GM21786 (cell line): ENCODE results near the gene OXT.
"Not testable (repeated sequence)": the region's sequence is repeated elsewhere in the genome, so short reads cannot be mapped to it uniquely, and the experiment has no call there.

Experiments
- ATAC-seq: cut with Tn5 transposase; IDR thresholded peaks from one replicate; pipeline ENCODE4 v1.9.1; 2021; ENCODE audit not compliant: unreplicated experiment

The OXT gene

DNA sequence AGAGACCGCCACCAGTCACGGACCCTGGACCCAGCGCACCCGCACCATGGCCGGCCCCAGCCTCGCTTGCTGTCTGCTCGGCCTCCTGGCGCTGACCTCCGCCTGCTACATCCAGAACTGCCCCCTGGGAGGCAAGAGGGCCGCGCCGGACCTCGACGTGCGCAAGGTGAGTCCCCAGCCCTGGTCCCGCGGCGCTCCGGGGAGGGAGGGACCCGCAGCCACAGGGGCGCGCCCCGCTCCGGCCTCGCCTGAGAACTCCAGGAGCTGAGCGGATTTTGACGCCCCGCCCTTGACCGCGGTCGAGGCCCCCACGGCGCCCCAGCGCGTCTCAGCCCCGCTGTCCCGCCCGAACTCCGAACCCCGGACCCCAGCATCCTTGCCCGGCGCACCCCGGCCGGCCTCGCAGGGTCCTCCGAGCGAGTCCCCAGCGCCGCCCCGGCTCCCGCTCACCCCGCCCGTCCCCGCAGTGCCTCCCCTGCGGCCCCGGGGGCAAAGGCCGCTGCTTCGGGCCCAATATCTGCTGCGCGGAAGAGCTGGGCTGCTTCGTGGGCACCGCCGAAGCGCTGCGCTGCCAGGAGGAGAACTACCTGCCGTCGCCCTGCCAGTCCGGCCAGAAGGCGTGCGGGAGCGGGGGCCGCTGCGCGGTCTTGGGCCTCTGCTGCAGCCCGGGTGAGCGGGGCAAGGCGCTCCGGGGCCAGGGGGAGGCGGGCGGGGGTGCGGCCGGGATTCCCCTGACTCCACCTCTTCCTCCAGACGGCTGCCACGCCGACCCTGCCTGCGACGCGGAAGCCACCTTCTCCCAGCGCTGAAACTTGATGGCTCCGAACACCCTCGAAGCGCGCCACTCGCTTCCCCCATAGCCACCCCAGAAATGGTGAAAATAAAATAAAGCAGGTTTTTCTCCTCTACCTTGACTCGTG is at the start of gene OXT:
TSS of gene OXT (plus strand) at position 11 of the 920 bp plus-strand sequence. CDS start at position 47, 36 bp downstream.
- no peak for ATAC-seq

DNA sequence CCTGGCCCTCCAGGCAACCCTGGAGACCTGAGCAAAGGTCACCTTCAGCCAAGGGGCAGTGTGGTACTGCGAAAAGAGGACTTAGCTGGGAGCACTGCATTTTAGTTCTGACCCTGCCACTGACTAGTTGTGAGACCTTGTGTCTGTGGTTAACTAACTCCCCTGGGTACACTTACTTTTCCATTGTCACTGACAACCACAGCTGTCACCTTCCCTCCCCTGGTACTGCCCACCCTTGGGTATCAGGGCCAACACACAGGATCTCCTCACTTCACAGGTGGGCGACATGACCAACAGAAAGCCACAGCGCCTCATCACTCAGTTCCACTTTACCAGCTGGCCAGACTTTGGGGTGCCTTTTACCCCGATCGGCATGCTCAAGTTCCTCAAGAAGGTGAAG is 49.6 kb upstream of the OXT start:
- ATAC-seq, result no peak

DNA sequence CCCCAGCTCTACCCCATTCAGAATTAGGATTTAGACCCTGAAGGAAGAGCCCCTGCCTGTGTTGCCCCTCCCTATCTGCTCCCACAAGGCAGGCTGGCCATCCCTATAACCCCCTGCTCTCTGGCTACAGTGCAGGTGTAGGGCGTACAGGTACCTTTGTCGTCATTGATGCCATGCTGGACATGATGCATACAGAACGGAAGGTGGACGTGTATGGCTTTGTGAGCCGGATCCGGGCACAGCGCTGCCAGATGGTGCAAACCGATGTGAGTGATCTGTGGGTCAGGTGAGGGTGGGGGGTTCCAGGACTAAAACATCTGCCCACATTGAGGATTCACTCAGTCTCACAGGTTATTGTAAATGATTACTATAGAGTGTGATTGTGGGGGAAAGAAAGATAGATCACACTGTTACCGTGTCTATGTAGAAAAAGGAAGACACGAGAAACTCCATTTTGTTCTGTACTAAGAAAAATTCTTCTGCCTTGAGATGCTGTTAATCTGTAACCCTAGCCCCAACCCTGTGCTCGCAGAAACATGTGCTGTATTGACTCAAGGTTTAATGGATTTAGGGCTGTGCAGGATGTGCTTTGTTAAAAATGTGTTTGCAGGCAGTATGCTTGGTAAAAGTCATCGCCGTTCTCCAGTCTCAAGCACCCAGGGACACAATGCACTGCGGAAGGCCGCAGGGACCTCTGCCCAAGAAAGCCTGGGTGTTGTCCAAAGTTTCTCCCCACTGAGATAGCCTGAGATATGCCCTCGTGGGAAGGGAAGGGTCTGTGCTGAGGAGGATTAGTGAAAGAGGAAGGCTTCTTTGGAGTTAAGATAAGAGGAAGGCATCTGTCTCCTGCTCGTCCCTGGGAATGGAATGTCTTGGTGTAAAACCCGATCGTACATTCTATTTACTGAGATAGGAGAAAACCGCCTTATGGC is 48.6 kb upstream of the OXT start:
- not testable (repeated sequence) for ATAC-seq

DNA sequence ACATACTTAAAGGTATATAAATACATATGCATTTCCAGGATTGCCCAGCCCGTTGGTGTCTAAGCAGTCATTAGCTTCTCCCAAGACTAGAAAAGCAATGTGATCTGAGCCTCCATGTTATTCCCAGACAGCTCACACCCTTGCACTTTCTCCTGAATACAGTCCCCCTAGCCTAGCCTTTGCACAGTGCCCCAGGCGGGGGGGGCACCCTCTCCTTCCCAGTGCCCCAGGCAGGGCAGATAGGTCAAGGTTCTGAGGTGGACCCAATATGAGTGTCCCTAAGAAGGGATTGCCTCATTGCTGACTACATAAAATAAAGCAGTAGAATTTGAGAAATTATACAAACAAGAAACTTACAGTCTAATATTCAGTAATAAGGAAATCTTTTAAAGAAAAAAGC is 43.4 kb upstream of the OXT start:
- ATAC-seq, result no peak

DNA sequence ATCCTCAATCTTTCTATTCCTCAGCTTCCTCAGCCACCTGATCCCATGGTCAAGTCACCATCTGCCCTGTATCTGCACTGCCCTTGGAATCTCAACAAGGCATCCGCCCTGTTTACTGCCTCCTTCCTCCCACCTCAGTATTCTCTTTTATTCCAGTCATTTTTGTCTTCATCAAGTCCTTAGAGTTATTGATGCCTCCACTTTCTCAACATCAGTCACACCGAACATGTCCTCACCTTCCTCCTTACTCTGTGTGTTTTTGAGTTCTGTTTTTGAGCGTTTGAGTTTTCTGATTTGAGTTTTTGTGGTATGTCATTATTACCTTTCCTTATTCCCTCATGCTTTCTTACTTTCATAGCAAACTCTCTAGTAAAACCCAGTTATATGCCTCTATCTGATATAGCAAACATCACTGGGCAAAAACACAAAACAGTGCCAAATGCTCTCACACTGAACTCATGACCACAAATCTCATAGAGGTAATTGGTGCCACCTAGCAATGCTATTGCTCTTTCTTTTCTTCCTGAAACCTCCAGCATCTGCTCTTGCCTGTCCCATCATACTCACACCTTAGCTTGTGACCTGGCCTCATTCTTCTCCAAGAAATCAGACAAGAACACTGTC is 39.8 kb upstream of the OXT start:
- no peak for ATAC-seq

DNA sequence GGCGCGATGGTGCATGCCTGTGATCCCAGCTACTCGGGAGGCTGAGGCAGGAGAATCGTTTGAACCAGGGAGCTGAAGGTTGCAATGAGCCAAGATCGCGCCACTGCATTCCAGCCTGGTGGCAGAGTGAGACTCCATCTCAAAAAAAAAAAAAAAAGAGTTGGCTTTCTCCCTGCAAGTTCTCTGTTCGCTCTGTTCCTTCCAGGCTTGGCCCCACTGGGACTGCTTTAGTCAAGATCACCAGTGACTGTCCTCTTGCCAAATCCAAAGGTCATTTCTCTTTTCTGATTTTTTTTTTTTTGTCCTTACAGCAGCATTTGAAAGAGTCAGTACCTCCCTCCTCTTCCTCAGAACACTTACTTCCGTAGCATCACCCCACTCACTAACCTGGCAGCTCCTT is 38.8 kb upstream of the OXT start:
- ATAC-seq, result no peak

DNA sequence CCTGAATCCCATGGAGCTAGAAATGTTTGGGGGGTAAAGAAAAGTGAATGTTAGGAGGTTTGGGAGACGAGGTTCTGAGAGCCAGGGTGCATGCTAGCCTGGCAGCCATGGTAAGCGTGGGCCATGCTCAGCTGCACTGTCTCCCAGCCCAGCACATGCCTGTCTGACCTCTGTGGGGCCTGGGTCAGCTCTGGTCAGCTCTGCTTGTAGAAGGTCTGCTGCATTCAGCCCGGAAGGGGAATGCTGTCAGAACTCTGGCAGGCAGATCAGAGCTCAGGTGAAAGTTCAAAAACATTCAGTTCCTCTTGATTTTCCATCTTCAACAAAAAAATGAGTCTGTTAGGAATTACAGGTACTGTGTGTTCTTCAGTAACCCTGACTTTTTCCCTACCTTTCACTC is 33.8 kb upstream of the OXT start:
- ATAC-seq, result no peak

DNA sequence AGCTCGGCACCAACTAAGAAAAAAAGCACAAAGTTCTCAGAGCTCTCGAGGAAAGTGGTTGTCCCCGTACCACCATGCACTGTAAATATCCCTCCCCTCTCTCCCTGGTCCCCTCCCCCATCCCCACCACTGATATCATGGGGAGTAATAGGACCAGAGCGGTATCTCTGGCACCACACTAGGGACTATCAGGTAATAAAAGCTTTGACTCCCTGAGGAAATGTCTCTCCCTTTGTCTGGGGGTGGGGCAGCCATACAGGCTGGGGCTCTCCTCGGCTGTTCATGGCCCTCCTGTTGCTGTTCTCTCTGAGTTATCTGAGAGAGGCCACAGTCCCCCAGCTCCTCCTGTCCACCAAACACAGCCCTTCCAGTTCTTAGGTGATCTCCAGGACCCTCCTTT is 33.0 kb upstream of the OXT start:
- ATAC-seq, result no peak

DNA sequence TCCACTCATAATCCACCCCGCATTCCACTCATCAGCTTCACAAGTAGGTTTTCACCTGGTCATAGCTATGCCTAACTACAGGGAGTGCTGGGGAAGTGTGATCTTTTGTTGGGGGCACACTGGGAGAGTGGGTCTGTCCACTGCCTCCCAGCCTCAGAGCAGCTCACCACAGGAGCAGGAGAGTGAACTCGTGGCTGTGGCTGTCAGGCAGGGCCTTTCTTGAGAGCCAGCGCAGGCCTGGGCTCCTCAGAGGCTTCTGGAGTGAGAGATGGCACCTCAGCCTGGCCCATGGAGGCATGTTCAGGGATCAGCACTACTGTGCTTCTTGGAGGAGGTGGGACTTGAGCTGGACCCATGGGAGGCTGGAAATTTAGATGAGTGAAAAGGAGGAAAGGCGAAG is 32.0 kb upstream of the OXT start:
- ATAC-seq, result no peak

DNA sequence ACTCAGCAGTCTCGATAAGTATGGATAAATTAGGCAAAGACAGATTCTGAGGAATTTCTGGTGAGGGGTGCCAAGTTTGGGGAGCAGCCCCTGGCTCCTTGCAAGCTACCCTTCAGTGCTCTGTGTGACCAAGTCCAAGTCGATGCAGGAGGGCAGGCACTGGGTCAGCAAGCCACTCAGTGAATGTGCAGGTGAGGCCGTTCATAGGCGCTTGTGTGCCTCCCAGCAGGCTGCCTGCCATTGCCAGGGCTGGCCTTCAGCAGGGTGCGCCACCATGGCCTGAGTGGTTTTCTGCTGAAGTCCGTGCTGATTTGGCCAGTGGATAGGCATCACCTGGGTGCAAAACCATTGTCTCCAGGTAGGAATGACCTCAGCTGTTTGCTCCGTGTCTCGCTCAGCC is 31.3 kb upstream of the OXT start:
- no peak for ATAC-seq

DNA sequence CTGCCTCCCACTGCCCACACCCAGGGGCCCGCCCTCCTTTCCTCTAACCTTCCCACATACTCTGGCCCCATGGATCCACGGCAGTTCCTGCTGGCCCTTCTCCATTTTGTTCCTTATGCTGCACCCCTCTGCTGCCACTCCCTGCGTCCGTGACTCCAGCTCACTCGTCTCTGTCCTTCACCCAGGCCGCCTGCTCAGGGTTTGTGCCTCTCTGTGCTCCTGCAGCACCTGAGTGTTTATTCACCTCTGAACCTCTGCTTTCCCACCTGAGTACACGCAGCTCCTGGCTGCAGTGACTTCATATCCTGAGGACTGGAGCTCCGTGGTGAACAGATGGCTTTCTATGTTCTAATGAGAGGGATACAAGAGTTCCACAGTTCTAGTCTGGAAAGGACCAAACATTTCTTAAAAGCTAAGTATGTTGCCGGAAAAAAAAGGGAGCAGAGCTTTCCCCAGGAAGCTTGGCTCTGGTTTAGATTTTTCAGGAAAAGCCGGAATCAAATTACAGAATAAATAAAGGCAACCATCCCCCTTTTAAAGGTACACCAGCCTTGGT is 29.5 kb upstream of the OXT start:
- no peak for ATAC-seq

DNA sequence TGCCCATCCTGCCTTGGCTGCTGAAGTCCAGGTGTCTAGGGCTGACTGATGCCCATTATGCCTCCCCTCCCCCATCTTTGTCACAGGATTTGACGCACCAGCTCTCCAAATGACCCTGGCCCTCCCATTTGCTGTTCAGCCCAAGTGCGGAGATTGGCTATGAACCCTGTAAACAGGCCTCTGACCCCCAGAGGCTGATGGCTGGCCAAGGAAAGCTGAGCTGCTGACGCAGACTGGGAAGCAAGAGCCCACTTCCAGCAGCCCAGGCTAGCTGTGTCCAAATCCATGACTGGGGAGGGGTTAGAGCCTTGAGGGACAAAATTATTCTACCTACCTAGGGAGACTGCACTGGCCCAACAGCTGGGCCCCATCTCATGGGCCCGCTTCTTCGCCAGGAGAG is 28.8 kb upstream of the OXT start:
- ATAC-seq, result no peak

DNA sequence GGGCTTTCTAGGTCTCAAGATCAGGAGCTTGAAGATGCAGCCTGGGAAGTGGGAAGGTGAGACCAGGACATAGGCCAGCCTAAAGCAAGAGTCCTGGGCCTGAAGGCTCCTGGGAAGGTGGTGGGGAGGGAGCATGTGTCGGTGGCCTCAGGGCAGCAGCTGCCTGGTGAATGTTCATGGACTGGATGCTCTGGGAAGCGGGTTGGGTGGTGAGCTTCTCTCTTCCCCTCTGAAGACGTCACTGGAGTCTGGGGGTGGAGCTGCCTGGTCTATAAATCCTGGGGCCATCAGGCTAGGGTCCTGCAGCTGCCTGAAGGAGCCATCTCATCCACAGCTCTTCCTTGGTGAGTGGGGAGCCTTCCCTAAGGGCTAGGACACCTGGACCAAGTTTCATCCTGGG is 28.1 kb upstream of the OXT start, which contains the start of gene GNRH2:
TSS of gene GNRH2 (plus strand) at position 301 of the 400 bp plus-strand sequence. CDS start 793 bp downstream, outside the sequence.
- no peak for ATAC-seq

DNA sequence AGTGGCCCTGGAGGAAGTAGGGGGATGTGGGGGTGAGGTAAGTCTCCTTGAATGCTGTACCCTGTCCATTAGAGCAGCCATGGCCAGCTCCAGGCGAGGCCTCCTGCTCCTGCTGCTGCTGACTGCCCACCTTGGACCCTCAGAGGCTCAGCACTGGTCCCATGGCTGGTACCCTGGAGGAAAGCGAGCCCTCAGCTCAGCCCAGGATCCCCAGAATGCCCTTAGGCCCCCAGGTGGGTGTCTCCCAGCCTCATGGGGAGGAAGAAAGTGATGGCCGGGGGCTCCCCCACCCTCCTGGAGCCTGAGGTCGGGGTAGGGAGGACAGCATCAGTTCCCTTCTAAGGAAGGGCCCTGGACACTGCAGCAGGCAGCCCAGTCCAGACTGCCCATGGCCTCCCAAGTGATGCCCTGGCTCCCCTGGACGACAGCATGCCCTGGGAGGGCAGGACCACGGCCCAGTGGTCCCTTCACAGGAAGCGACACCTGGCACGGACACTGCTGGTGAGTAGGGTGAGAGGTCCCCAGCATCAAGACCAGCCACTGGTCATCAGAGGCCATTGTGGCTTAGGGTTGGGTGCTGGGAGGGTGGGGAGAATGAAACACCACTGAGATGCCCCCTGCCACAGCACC is 27.0 kb upstream of the OXT start:
- no peak for ATAC-seq

DNA sequence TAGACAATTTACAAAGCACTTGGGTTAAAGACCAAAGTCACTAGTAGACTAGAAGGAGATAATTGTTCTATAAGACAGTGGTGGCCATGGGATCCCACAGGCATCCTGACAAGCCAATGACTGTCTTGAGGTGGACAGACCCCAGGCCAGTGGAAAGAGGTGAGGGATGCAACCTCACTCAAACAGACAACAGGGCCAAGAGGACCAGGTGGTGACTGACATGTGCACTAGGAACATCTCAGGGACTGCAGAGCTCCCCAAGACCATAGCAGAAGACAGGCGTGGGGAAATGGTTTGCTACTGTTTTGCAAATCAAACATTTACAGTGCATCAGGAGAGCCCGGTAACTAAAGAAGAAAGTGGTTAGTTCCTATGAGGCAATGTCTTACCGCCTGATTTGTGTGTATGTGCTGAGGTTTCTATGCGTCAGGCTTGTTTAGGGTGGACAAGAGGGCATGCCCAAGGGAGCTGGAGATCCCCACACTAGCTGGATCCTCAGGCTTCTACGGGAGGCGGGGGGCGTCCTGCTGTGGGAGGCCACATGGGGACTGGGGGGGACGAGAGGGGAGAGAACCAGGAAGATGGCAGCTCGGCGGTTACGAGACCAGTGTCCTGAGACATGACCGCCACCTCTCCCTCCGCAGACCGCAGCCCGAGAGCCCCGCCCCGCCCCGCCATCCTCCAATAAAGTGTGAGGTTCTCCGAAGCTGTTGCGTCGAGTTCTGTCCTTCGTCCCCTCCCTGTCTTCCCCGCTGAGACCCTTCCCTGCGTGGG is 26.2 kb upstream of the OXT start:
- ATAC-seq, result peak; percentile 40

DNA sequence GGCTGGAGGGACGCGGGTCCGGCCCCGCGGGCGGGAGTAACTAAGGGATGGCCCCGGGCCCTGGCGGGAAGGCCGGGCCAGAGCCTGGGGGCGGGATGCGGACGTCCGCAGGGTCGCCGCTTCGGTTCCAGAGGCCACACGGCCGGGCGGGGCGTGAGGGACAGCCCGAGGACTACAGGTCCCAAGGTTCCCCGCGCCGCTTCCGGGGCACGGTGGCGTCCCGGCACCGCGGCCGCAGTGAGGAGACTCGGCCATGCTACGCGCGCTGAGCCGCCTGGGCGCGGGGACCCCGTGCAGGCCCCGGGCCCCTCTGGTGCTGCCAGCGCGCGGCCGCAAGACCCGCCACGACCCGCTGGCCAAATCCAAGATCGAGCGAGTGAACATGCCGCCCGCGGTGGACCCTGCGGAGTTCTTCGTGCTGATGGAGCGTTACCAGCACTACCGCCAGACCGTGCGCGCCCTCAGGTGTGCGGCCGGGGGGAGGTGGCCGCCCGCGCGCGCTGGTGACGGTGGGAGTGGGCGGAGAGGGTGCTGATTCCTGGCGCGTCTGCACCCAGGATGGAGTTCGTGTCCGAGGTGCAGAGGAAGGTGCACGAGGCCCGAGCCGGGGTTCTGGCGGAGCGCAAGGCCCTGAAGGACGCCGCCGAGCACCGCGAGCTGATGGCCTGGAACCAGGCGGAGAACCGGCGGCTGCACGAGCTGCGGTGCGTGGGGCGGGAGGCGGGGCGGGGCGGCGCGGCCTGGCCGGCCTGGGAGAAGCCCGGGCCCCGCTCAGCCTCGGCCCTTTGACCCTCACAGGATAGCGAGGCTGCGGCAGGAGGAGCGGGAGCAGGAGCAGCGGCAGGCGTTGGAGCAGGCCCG is 25.4 kb upstream of the OXT start, which contains the start of gene MRPS26:
TSS of gene MRPS26 (plus strand) at position 237 of the 861 bp plus-strand sequence. CDS start at position 254, 17 bp downstream.
- ATAC-seq, result peak; percentile 87

DNA sequence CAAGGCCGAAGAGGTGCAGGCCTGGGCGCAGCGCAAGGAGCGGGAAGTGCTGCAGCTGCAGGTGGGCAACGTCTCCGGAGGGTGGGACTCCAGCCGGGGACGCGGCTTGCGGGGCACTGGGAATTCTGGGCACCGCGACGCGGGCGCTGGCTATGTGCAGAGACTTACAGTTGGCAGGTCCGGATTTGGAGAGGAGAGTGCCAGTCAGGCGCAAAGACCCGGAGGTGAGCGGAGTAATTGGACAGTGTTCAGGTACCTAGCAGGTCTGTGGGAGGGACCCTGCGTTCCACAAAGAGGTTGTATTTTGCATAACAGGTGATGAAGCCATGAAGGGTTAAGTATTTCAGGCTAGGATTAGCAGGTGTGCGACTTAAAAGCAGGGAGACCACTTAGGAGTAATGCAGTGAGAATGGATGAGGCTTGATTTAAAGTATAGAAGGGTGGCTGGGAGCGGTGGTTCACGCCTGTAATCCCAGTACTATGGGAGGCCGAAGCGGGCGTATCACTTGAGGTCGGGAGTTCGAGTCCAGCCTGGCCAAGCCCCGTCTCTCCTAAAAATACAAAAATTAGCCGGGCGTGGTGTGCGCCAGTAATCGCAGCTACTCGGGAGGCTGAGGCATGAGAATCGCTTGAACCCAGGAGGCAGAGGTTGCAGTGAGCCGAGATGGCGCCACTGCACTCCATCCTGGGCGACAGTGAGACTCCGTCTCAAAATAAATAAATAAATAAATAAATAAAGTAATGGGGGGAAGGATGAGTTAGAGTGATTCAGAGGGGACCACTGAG is 24.6 kb upstream of the OXT start:
- ATAC-seq, result peak; percentile 1
